GM23338 (cell line): ENCODE measurements around the gene CAST.

Experiments
- CREB1 ChIP-seq: fragments of 250-450 bp; sonication (Bioruptor Pico); IDR thresholded peaks from 2 replicates; pipeline ENCODE4 v1.5.0; 2020; ENCODE audit warnings: low read depth, mild to moderate bottlenecking, moderate library complexity
- EZH2 ChIP-seq: fragments of 200-600 bp; sonication (generic); IDR thresholded peaks from one replicate; pipeline ENCODE4 v1.8.0; 2017; ENCODE audit warnings: antibody characterized with exemption, mild to moderate bottlenecking, low read depth; ENCODE audit not compliant: unreplicated experiment
- EZH2phosphoT487 ChIP-seq: fragments of 200-600 bp; sonication (generic); IDR thresholded peaks from one replicate; pipeline ENCODE4 v1.8.1; 2018; ENCODE audit warnings: antibody characterized with exemption; ENCODE audit not compliant: unreplicated experiment
- JUNB ChIP-seq: IDR thresholded peaks from one replicate; pipeline ENCODE4 v1.6.1; 2016; ENCODE audit warnings: antibody characterized with exemption; ENCODE audit not compliant: unreplicated experiment
- REST ChIP-seq: IDR thresholded peaks from one replicate; pipeline ENCODE4 v1.6.1; 2018; ENCODE audit warnings: antibody characterized with exemption; ENCODE audit not compliant: unreplicated experiment
- ZNF331 ChIP-seq: fragments of 250-450 bp; sonication (Bioruptor Pico); IDR thresholded peaks from 2 replicates; pipeline ENCODE4 v1.5.0; 2020; ENCODE audit warnings: low read depth, mild to moderate bottlenecking, moderate library complexity
- ZNF462 ChIP-seq: fragments of 250-450 bp; sonication (Bioruptor Pico); IDR thresholded peaks from 2 replicates; pipeline ENCODE4 v1.5.0; 2020; ENCODE audit warnings: mild to moderate bottlenecking, moderate library complexity
- TF ChIP-seq, protein P1 (sequence below), 2 experiments: fragments of 200-600 bp in 1 of 2; sonication (generic) in 1 of 2; conservative IDR thresholded peaks; 2 replicates each; pipeline versions ENCODE4 v1.5.1 to v1.6.1; 2016 to 2017; ENCODE audit warnings: antibody characterized with exemption in 2 of 2, low read depth in 2 of 2, mild to moderate bottlenecking in 2 of 2, moderate library complexity in 1 of 2

GRCh38 chr5:96780626-96781025, 118.5 kb downstream of the CAST start:
- TF ChIP-seq, protein P1, sequence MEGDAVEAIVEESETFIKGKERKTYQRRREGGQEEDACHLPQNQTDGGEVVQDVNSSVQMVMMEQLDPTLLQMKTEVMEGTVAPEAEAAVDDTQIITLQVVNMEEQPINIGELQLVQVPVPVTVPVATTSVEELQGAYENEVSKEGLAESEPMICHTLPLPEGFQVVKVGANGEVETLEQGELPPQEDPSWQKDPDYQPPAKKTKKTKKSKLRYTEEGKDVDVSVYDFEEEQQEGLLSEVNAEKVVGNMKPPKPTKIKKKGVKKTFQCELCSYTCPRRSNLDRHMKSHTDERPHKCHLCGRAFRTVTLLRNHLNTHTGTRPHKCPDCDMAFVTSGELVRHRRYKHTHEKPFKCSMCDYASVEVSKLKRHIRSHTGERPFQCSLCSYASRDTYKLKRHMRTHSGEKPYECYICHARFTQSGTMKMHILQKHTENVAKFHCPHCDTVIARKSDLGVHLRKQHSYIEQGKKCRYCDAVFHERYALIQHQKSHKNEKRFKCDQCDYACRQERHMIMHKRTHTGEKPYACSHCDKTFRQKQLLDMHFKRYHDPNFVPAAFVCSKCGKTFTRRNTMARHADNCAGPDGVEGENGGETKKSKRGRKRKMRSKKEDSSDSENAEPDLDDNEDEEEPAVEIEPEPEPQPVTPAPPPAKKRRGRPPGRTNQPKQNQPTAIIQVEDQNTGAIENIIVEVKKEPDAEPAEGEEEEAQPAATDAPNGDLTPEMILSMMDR (conservative IDR thresholded peaks at IDR 0.05; ENCODE audit: low read depth in 2 of 2), result no peak
- no peak for TF ChIP-seq REST
- no peak for TF ChIP-seq EZH2
- TF ChIP-seq CREB1, result no peak
- no peak for TF ChIP-seq JUNB
- no peak for TF ChIP-seq ZNF462 (CRISPR knock-in tag)
- TF ChIP-seq ZNF331, result no peak
- no peak for TF ChIP-seq EZH2phosphoT487
